Adipocyte (in vitro differentiated cells): ENCODE measurements around the gene R3HDM4.
A peak's percentile ranks its signal among the peaks of the same experiment; 100 is the strongest.

Experiments
- DNase-seq: peaks from one replicate; pipeline ENCODE4 v3.0.0-alpha.2; 2015; ENCODE audit warnings: low read depth
- H3K27me3 ChIP-seq: replicated peaks from 2 replicates; pipeline ENCODE4 v1.7.0; 2013; ENCODE audit warnings: mild to moderate bottlenecking, low read length, moderate library complexity; ENCODE audit not compliant: control insufficient read depth, insufficient read depth
- H3K36me3 ChIP-seq: 2 replicates; pipeline ENCODE4 v1.7.0; 2013; ENCODE audit warnings: low read length, mild to moderate bottlenecking, moderate library complexity; ENCODE audit not compliant: control insufficient read depth, insufficient read depth, severe bottlenecking
- H3K4me1 ChIP-seq: 2 replicates; pipeline ENCODE4 v1.7.0; 2013; ENCODE audit warnings: mild to moderate bottlenecking, low read length, moderate library complexity; ENCODE audit not compliant: control insufficient read depth, insufficient read depth
- H3K4me3 ChIP-seq: 2 replicates; pipeline ENCODE4 v1.7.0; 2013; ENCODE audit warnings: mild to moderate bottlenecking, low read length, moderate library complexity
- H3K9ac ChIP-seq: 2 replicates; pipeline ENCODE4 v1.7.0; 2013; ENCODE audit warnings: mild to moderate bottlenecking, low read length, moderate library complexity
- H3K9me3 ChIP-seq: 2 replicates; pipeline ENCODE4 v1.7.0; 2013; ENCODE audit warnings: mild to moderate bottlenecking, low read length, moderate library complexity; ENCODE audit not compliant: control insufficient read depth

R3HDM4 gene

DNA sequence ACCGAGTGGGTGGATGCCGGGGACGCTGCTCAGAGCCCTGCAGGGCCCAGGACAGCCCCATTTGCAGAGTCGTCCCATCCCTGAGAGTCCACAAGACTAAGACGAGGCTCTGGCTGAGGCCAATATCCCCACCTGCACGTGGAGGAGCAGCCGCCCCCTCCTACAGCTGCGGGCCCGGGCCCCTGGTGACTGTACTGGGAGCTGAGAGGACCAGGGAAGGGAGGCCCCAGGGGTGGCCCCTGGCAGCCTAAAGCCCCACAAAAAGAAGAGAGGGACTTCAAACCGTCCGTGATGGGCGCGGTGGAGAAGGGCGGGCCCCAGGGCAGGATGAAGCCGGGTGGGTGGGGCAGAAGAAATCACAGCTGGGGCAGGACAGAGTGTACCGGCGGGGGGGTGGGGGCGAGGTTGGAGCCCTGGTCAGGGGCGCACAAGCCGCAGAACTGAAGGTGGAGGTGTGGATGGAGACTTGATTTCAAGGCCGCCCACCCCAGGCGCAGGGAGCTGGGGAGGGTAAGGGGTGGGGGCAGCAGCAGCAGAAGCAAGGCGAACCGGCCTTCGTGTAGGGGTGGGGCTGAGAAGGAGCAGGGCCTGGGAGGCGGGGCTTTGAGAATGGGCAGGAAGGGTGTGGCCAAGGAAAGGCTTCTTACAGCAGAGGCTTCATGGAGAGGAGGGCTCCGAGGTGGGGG is 40.6 kb downstream of the R3HDM4 start:
- Histone ChIP-seq H3K9ac (no peak overlapping the region), H3K4me1 (peaks cover 23% of the 10 kb centered on the region), H3K4me3 (no peak overlapping the region), H3K9me3 (no peaks in the 10 kb centered on the region), H3K27me3 (no peaks in the 10 kb centered on the region), H3K36me3 (peaks cover 21% of the 10 kb centered on the region)
- DNase-seq: peak; percentile 60

DNA sequence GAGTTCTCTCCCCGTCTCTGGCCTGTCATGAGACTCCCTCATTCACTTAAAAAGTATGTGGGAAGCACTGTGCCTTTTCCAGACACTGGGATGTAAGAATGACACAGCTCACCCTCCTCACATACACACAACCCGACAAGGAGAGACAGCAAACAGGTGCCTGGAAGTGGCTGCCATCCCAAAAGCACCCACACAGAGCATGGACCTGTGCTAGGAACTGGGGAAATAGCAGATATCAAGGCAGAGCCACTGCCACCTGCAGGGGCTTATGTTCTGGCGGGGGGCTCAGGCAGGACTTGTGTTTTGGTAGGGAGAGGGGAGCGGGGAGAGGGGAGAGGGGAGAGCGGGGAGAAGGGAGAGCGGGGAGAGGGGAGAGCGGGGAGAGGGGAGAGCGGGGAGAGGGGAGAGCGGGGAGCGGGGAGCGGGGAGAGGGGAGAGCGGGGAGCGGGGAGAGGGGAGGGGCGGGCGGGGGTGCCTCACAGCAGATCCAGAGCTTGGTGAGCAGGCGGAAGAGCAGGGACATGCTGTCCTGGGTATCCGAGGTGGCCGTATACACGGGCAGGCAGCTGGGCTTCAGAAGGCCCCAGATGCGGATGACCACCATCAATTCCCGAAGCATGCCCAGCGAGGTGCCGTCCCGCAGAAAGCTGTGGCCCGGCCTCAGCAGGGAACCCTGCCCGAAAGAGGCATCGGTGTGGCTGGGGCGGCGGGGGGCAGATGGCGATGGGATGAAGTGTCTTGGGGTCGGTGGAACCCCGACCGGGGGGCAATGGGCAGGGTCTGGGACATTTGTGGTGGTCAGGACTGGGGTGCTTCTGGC is 41.4 kb downstream of the R3HDM4 start:
- Histone ChIP-seq H3K9me3 (no peaks in the 10 kb centered on the region), H3K4me3 (no peak overlapping the region), H3K4me1 (peaks cover 23% of the 10 kb centered on the region), H3K36me3 (peaks cover 18% of the 10 kb centered on the region), H3K9ac (no peak overlapping the region), H3K27me3 (no peaks in the 10 kb centered on the region)
- DNase-seq: peak; percentile 45

DNA sequence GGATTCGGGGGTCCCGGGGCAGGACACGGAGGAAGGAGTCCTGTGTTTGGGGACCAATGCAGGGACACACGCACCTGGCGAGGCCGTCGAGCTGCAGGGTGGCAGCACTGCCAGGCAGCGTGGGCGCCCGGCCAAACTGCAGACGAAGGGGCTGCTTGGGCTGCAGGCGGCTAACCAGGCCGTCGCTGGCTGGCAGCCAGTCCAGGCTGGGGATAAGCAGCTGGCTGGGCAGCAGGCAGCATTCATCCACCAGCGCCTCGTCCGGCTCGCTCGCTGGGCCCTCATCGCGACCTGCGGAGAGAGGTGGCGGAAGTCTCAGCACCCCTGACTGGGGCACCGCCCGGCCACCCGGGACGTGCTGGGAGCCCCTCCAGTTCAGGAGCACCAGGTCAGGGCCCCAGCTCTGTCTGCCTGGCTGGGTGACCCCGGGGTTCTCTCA is 42.0 kb downstream of the R3HDM4 start:
- Histone ChIP-seq H3K9ac (no peak overlapping the region), H3K27me3 (no peaks in the 10 kb centered on the region), H3K4me3 (no peak overlapping the region), H3K4me1 (peaks cover 23% of the 10 kb centered on the region), H3K36me3 (peaks cover 14% of the 10 kb centered on the region), H3K9me3 (no peaks in the 10 kb centered on the region)
- no peak for DNase-seq

DNA sequence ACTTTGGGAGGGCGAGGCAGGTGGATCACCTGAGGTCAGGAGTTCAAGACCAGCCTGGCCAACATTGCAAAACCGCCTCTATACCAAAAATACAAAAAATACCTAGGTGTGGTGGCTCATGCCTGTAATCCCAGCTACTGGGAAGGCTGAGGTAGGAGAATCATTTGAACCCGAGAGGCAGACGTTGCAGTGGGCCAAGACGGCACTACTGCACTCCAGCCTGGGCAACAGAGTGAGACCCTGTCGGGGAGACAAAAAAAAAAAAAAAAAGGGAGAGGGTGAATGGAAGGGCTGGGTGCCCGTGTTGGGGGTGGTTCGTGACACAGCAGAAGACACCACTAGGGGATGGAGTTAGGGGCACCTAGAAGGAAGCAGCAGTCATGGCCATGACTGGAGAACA is 42.7 kb downstream of the R3HDM4 start:
- no peaks in the 10 kb centered on the region for H3K9me3 ChIP-seq
- peaks cover 23% of the 10 kb centered on the region for H3K4me1 ChIP-seq
- H3K9ac ChIP-seq: peak overlapping the region; percentile 53
- DNase-seq: no peak
- H3K27me3 ChIP-seq: no peaks in the 10 kb centered on the region
- H3K36me3 ChIP-seq: peaks cover 7% of the 10 kb centered on the region
- no peak overlapping the region for H3K4me3 ChIP-seq

DNA sequence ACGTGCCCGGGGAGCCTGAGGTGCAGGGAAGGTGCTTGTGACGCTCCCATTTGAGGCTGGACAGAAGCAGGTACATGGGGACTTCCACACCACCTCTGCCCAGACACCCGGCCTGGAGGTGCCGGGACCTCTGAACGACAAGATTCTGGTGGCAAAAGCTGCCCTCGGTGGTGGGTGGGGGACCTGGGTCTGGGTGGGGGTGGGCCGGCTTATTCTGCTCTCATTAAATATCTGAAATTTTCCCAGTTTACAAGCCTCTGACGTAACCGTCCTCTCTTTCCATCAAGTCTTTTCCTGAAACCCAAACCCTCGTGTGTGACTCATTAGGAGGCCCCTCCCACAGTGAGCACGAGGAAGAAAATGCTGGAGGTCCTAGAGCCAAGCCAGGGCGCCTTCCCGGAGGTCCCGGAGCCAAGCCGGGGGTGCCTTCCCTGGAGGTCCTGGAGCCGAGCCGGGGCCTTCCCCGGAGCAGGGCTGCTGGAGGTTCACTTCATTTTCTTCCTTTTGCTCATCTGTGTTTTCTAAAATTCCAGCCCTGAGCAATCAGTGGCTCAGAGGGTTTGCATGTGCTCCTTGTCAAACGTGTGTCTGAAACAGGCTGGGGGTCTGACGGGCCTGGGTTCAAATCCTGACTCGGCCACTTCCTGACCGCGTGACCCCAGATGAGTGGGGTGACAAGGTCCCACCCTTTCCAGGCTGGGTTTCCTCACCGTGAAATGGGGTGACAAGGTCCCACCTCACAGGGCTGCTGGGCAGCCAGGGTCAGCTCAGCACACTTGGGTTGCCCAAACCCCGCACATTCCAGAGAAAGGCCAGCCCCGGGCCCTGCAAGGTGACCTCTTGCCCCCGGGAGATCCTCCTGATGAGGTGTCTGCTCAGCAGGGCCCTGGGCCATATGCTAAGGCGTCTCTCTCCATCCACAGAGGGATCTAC is 43.5 kb downstream of the R3HDM4 start:
- Histone ChIP-seq H3K36me3 (peaks cover 3% of the 10 kb centered on the region), H3K27me3 (no peaks in the 10 kb centered on the region), H3K4me3 (no peak overlapping the region), H3K9me3 (no peaks in the 10 kb centered on the region), H3K4me1 (peaks cover 23% of the 10 kb centered on the region), H3K9ac (peak overlapping the region; percentile 55)
- peak; percentile 97 for DNase-seq

DNA sequence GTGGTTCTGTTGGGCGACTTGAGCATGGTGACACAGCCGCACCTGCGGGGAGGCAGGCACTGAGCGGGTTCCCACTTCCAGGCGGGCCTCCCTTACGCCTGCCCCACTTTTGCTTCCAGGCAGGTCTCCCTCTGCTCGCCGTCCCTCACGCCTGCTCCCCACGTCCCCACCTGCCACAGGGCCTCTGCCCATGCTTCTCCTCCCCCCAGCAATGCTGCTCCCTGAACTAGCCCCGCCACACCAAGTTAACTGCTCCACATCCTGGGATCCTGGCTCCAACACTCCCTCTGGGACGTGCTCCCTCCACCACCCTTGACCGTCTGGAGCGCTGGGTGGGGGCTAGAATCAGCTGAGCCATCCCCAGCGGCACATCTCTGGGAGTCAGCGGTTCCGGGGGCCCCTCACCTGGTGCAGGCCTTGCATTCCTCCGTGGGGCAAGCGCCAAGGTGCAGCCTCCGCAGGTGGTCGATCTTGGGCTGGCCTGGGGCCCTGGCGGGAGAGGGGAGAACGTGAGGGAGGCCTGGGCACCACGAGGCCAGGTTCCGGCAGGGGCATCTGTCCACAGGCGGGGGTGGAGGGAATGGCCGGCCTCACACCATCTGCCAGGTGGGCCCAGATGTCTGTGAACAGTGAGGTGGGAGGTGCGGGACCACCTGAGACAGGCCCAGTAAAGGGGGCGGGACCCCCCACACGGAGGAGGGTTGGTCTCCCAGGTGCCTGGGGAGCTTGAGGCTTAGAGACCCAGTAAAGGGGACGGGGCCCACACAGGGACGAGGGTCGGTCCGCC is 44.4 kb downstream of the R3HDM4 start:
- H3K9me3 ChIP-seq: no peaks in the 10 kb centered on the region
- H3K27me3 ChIP-seq: no peaks in the 10 kb centered on the region
- DNase-seq: no peak
- peaks cover 23% of the 10 kb centered on the region for H3K4me1 ChIP-seq
- H3K4me3 ChIP-seq: no peak overlapping the region
- H3K9ac ChIP-seq: peak overlapping the region; percentile 55
- H3K36me3 ChIP-seq: peaks cover 6% of the 10 kb centered on the region

DNA sequence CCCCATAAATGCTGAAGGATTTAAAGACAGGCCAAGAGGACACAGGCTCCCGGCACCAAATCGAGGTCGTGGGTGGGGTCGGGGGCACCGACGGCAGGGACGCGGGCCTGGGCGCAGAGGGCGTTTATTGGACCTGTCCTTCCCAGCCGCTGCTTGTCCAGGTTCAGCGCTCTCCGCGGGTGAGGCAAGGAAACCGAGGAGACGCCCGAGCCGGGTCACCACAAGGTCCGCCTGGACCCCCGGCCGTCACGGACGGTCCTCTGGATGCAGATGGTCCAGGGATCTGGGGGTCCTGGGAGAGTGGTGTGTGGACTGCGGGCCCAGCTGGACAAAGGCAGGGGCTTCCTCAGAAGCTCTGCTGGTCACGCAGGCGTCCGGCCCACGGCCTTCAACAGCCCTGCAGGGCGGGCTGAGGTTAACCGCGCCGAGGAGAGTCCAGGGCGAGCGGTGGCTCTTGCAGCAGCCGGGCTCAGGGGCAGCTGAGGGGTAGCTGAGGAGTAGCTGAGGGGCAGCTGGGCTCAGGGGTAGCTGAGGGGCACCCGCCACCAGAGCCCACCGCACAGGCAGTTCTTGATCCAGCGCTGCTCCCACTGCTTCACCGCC is 45.1 kb downstream of the R3HDM4 start:
- H3K9ac ChIP-seq: no peak overlapping the region
- no peak overlapping the region for H3K4me3 ChIP-seq
- H3K36me3 ChIP-seq: peaks cover 11% of the 10 kb centered on the region
- peaks cover 23% of the 10 kb centered on the region for H3K4me1 ChIP-seq
- H3K27me3 ChIP-seq: no peaks in the 10 kb centered on the region
- DNase-seq: no peak
- no peaks in the 10 kb centered on the region for H3K9me3 ChIP-seq

DNA sequence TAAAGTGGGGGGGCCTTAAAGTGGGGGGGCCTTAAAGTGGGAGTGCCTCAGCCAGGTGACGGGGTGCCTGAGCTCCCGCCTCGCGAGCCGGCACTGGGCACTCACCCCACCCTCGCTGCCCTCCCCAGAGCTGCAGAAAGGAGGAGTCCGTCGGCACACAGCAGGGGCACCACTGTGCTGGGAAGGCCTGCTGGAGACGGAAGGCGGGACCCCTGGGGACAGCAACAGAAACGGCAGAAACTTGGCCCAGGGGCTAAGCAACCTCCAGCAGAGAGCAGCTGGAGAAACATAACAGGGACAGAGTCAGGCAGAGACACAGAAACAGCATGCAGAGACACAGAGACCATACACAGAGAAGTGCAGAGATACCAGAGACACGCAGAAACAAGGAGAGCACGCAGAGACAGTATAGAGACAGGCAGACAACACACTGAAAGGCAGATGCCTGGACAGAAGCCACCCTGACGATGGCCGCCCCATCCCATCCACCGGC is 45.7 kb downstream of the R3HDM4 start:
- H3K9ac ChIP-seq: no peak overlapping the region
- H3K36me3 ChIP-seq: peaks cover 14% of the 10 kb centered on the region
- no peak for DNase-seq
- H3K27me3 ChIP-seq: no peaks in the 10 kb centered on the region
- H3K9me3 ChIP-seq: no peaks in the 10 kb centered on the region
- peaks cover 23% of the 10 kb centered on the region for H3K4me1 ChIP-seq
- no peak overlapping the region for H3K4me3 ChIP-seq

DNA sequence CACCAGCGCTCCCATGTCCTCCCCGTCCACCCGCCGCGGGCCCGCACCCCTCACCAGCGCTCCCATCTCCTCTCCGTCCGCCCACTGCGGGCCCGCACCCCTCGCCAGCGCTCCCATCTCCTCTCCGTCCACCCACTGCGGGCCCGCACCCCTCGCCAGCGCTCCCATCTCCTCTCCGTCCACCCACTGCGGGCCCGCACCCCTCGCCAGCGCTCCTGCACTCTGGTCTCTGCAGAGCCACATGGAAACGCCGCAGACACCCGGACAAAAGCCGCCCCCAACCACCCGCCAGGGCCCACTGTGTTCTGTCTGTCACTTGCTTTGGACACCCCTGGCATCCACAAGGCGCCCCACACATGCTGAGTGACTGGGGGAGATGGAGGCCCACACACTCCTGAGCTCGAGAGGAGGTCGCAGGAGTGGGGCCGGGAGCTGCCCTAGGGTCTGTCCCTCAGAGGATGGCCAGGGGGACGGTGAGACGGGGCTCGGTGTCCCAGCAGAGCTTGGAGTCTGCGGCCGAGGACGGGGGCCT is 46.2 kb downstream of the R3HDM4 start:
- H3K4me1 ChIP-seq: peaks cover 20% of the 10 kb centered on the region
- no peak overlapping the region for H3K9ac ChIP-seq
- DNase-seq: no peak
- no peak overlapping the region for H3K4me3 ChIP-seq
- H3K27me3 ChIP-seq: no peaks in the 10 kb centered on the region
- H3K9me3 ChIP-seq: no peaks in the 10 kb centered on the region
- H3K36me3 ChIP-seq: peaks cover 14% of the 10 kb centered on the region

DNA sequence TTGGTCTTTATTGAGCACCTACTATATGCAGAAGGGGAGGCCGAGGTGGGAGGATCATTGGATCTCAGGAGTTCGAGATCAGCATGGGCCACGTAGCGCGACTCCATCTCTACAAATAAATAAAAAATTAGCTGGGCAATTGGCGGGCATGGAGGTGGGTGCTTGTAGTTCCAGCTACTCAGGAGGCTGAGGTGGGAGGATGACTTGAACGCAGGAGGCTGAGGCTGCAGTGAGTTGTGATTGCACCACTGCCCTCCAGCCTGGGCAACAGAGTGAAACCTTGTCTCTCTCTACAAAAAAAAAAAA is 49.8 kb downstream of the R3HDM4 start:
- Histone ChIP-seq H3K4me1 (peaks cover 7% of the 10 kb centered on the region), H3K27me3 (no peaks in the 10 kb centered on the region)

More for the DNA sequence above, 49.8 kb downstream of the R3HDM4 start:
- Histone ChIP-seq H3K36me3 (peaks cover 14% of the 10 kb centered on the region), H3K4me3 (no peak overlapping the region), H3K9me3 (no peaks in the 10 kb centered on the region), H3K9ac (no peak overlapping the region)
- no peak for DNase-seq
